Esophagus muscularis mucosa (tissue), 4 donors: ENCODE results near the gene METTL27. TPM values are rescaled to one million over a fixed set of nuclear protein-coding genes. Genes with fewer than 3 reads are reported as not detected.

ENCODE experiments used
- DNase-seq: peaks from one replicate; pipeline ENCODE4 v3.0.0-alpha.2; 2017; ENCODE audit errors: extremely low spot score
- H3K27ac ChIP-seq, 4 donors: fragments of 200-600 bp; sonication (generic); replicated peaks in 1 of 4; 1 replicate in 3 of 4; 2 replicates in 1 of 4; pipeline ENCODE4 v1.5.1; 2016 to 2019; ENCODE audit warnings: mild to moderate bottlenecking in 1 of 4
- H3K27me3 ChIP-seq, 4 donors: fragments of 200-600 bp; sonication (generic); one replicate each; pipeline versions ENCODE4 v1.5.1 to v1.6.0; 2016 to 2019
- H3K36me3 ChIP-seq, 4 donors: fragments of 200-600 bp; sonication (generic); one replicate each; pipeline ENCODE4 v1.5.1; 2016 to 2019
- H3K4me1 ChIP-seq, 4 donors: fragments of 200-600 bp; sonication (generic); one replicate each; pipeline ENCODE4 v1.5.1; 2016 to 2019
- H3K4me3 ChIP-seq, 4 donors: fragments of 200-600 bp; sonication (generic); 1 replicate in 2 of 4; 2 replicates in 2 of 4; pipeline ENCODE4 v1.5.1; 2016 to 2019; ENCODE audit warnings: mild to moderate bottlenecking in 4 of 4, moderate library complexity in 1 of 4
- H3K9me3 ChIP-seq, 4 donors: fragments of 200-600 bp; sonication (generic); 1 replicate in 3 of 4; 2 replicates in 1 of 4; pipeline ENCODE4 v1.5.1; 2016 to 2019
- EP300 ChIP-seq: sonication (generic); formaldehyde crosslinking; IDR thresholded peaks from one replicate; pipeline ENCODE4 v1.6.1; 2017; ENCODE audit warnings: antibody characterized with exemption
- POLR2A ChIP-seq: fragments of 450-650 bp; IDR thresholded peaks from one replicate; pipeline ENCODE4 v1.6.1; 2017; ENCODE audit warnings: antibody characterized with exemption, moderate library complexity, mild to moderate bottlenecking, low read depth
- POLR2AphosphoS5 ChIP-seq, 2 donors: sonication (generic); formaldehyde crosslinking; IDR thresholded peaks; one replicate each; pipeline ENCODE4 v1.6.1; 2017; ENCODE audit warnings: antibody characterized with exemption in 2 of 2
- WGBS: methylation state at CpG from one replicate; pipeline ENCODE4 v1.1.5; 2018; 5-methylcytosine and 5-hydroxymethylcytosine counted together
- intact Hi-C: fragments of 100-400 bp; cut with DNase I; formaldehyde crosslinking; loops from one replicate; pipeline ENCODE4 v1.15.1; 2023
- total RNA-seq, 4 donors: library from RNA; depleted of rRNA; stranded (reverse); fragments of >200 nt; gene quantifications; one replicate each; pipeline versions ENCODE4 v1.1.0 to v1.2.1, GENCODE V29; 2016
- TF ChIP-seq, protein P1 (sequence below), 3 experiments: fragments of 200-600 bp in 2 of 3; fragments of 450-650 bp in 1 of 3; sonication (generic) in 2 of 3; IDR thresholded peaks; one replicate each; pipeline ENCODE4 v1.5.1; 2017 to 2019; ENCODE audit warnings: antibody characterized with exemption in 3 of 3, mild to moderate bottlenecking in 2 of 3, moderate library complexity in 1 of 3

Gene METTL27
- total RNA-seq, 4 donors from 2014 or later, result 0.83 to 4.0 (median 2.8) TPM

- Histone ChIP-seq H3K27ac (no peak overlapping the region), H3K36me3 (no peaks in the 10 kb centered on the region), H3K4me3 (no peak overlapping the region), H3K4me1 (peaks cover 0 to 4% (median 0%) of the 10 kb centered on the region in 4 donors), H3K27me3 (peaks cover 0 to 16% (median 0%) of the 10 kb centered on the region in 4 donors), H3K9me3 (no peaks in the 10 kb centered on the region)
- no peak for DNase-seq
- 94% methylated on average over 3 of the region's 3 CpGs for WGBS
- intact Hi-C loops, result loop anchor here (2.0 kb wide), 1 partner anchor 42 kb away; no protein-coding TSS in a partner anchor
- no peak for TF ChIP-seq POLR2AphosphoS5 (IDR thresholded peaks at IDR 0.05)
- TF ChIP-seq POLR2A, result no peak
- TF ChIP-seq, protein P1, sequence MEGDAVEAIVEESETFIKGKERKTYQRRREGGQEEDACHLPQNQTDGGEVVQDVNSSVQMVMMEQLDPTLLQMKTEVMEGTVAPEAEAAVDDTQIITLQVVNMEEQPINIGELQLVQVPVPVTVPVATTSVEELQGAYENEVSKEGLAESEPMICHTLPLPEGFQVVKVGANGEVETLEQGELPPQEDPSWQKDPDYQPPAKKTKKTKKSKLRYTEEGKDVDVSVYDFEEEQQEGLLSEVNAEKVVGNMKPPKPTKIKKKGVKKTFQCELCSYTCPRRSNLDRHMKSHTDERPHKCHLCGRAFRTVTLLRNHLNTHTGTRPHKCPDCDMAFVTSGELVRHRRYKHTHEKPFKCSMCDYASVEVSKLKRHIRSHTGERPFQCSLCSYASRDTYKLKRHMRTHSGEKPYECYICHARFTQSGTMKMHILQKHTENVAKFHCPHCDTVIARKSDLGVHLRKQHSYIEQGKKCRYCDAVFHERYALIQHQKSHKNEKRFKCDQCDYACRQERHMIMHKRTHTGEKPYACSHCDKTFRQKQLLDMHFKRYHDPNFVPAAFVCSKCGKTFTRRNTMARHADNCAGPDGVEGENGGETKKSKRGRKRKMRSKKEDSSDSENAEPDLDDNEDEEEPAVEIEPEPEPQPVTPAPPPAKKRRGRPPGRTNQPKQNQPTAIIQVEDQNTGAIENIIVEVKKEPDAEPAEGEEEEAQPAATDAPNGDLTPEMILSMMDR (IDR thresholded peaks at IDR 0.05), result no peak
- TF ChIP-seq EP300, result no peak
These were observed 29.3 kb downstream of the METTL27 start for GRCh38 chr7:73812996-73813395.

DNA sequence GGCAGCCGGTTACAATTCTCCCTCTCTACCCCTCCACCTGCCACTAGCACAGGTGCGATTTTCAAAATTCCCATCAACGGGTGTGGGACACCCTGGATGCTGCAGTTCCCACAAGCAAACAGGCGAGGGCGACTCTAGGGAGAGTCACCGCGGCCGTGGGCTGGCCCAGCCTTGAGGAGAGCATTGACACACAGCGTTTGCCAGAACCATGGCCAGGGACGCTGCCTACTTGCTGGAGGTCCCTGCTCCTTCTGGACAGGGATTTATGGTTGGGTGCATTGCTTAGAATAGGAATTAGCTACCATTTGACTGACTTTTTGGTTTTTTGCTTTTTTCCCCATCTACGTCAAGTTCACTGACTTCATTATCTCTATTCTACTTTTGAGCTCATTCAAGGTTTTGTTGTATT lies 30.6 kb downstream of the METTL27 start:
- WGBS, result 11% methylated on average over 11 of the region's 11 CpGs
- no peak for DNase-seq
- H3K36me3 ChIP-seq, result no peaks in the 10 kb centered on the region
- no peak overlapping the region for H3K27ac ChIP-seq
- TF ChIP-seq POLR2A, result no peak
- TF ChIP-seq, protein P1 (IDR thresholded peaks at IDR 0.05), result peak; percentile 71 to 93 (median 82)
- no peak for TF ChIP-seq EP300
- peak in 1 of 2 donors; percentile 7 for TF ChIP-seq POLR2AphosphoS5 (IDR thresholded peaks at IDR 0.05)
- no peak overlapping the region for H3K4me3 ChIP-seq
- H3K9me3 ChIP-seq, result no peaks in the 10 kb centered on the region
- intact Hi-C loops, result loop anchor here (2.0 kb wide), 1 partner anchor 43 kb away; no protein-coding TSS in a partner anchor
- peaks cover 0 to 4% (median 0%) of the 10 kb centered on the region in 4 donors for H3K4me1 ChIP-seq
- H3K27me3 ChIP-seq, result peaks cover 0 to 16% (median 0%) of the 10 kb centered on the region in 4 donors

- TF ChIP-seq EP300, result no peak
- no peak for TF ChIP-seq POLR2AphosphoS5 (IDR thresholded peaks at IDR 0.05)
- TF ChIP-seq, protein P1 (IDR thresholded peaks at IDR 0.05), result no peak
- TF ChIP-seq POLR2A, result no peak
- intact Hi-C loops, result no loop called here
- peaks cover 0 to 16% (median 0%) of the 10 kb centered on the region in 4 donors for H3K27me3 ChIP-seq
- no peak overlapping the region for H3K4me3 ChIP-seq
- WGBS, result 57% methylated on average over 3 of the region's 4 CpGs
- DNase-seq, result no peak
- peaks cover 0 to 4% (median 0%) of the 10 kb centered on the region in 4 donors for H3K4me1 ChIP-seq
- no peaks in the 10 kb centered on the region for H3K9me3 ChIP-seq
- H3K27ac ChIP-seq, result no peak overlapping the region
- no peaks in the 10 kb centered on the region for H3K36me3 ChIP-seq
These were observed 31.3 kb downstream of the METTL27 start for GRCh38 chr7:73810998-73811360.

GRCh38 chr7:73809467-73809951 lies 32.8 kb downstream of the METTL27 start:
- H3K27me3 ChIP-seq, result peaks cover 0 to 16% (median 0%) of the 10 kb centered on the region in 4 donors
- no peak for TF ChIP-seq POLR2A
- TF ChIP-seq, protein P1 (IDR thresholded peaks at IDR 0.05), result no peak
- H3K27ac ChIP-seq, result no peak overlapping the region
- no peaks in the 10 kb centered on the region for H3K9me3 ChIP-seq
- peaks cover 0 to 4% (median 0%) of the 10 kb centered on the region in 4 donors for H3K4me1 ChIP-seq
- DNase-seq, result no peak
- H3K36me3 ChIP-seq, result no peaks in the 10 kb centered on the region
- H3K4me3 ChIP-seq, result no peak overlapping the region
- intact Hi-C loops, result no loop called here
- 85% methylated on average over 18 of the region's 21 CpGs for WGBS

DNA sequence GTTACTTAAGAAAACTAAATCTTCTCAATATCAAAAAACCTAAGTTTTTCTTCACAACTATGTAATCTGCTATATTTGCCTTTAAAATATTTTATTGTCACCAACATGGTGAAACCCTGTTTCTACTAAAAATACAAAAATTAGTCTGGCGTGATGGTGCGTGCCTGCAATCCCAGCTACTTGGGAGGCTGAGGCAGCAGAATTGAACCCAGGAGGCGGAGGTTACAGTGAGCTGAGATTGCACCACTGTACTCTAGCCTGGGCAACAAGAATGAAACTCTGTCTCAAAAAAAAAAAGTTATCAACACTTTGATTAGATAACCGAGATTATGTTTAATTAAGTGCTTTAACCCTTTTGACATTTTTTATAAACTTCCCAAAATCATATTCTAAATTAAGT lies 39.9 kb downstream of the METTL27 start:
- intact Hi-C loops, result no loop called here
- WGBS, result 84% methylated on average over 4 of the region's 4 CpGs

More for the DNA sequence above, 39.9 kb downstream of the METTL27 start:
- H3K27ac ChIP-seq, result no peak overlapping the region
- H3K9me3 ChIP-seq, result no peaks in the 10 kb centered on the region
- H3K4me3 ChIP-seq, result no peak overlapping the region
- no peak for DNase-seq
- H3K27me3 ChIP-seq, result no peaks in the 10 kb centered on the region
- H3K36me3 ChIP-seq, result no peaks in the 10 kb centered on the region
- no peaks in the 10 kb centered on the region for H3K4me1 ChIP-seq
- no peak for TF ChIP-seq EP300
